GM12873 (cell line): ENCODE data around the gene FCMR.

Source experiments
- CTCF ChIP-seq: IDR thresholded peaks from 2 replicates; pipeline ENCODE4 v1.5.1; 2012; ENCODE audit warnings: low read depth, mild to moderate bottlenecking, moderate library complexity, low read length, control low read depth; ENCODE audit not compliant: insufficient read depth; ENCODE audit errors: missing control alignments

FCMR gene

GRCh38 chr1:206939131-206939530 is 17.4 kb upstream of the FCMR start:
- TF ChIP-seq CTCF = no peak

- TF ChIP-seq CTCF = peak; percentile 14
Measured at GRCh38 chr1:206937425-206937824, 15.7 kb upstream of the FCMR start.

- peak; percentile 63 for TF ChIP-seq CTCF
Measured at GRCh38 chr1:206935491-206936067, 13.8 kb upstream of the FCMR start.

- TF ChIP-seq CTCF = peak; percentile 88
Measured at GRCh38 chr1:206933333-206933945, 11.7 kb upstream of the FCMR start.

- no peak for TF ChIP-seq CTCF
Measured at GRCh38 chr1:206932177-206932576, 10.4 kb upstream of the FCMR start.

- TF ChIP-seq CTCF = peak; percentile 59
Measured at GRCh38 chr1:206931709-206932108, 10.0 kb upstream of the FCMR start.

GRCh38 chr1:206930210-206930798 is 8.6 kb upstream of the FCMR start:
- no peak for TF ChIP-seq CTCF
